Ovary (tissue), 9 donors: ENCODE data around the gene COL25A1. TPM values are rescaled to one million over a fixed set of nuclear protein-coding genes. Genes with fewer than 3 reads are reported as not detected.
"Not testable (repeated sequence)": the region's sequence is repeated elsewhere in the genome, so short reads cannot be mapped to it uniquely, and the experiment has no call there.

ENCODE experiments used
- DNase-seq, 5 donors: peaks; one replicate each; pipeline ENCODE4 v3.0.0-alpha.2; 2019 to 2020
- H3K27ac ChIP-seq, 2 donors: fragments of 200-600 bp; one replicate each; pipeline versions ENCODE4 v1.5.1 to v1.8.0; 2019 to 2022
- H3K27me3 ChIP-seq: fragments of 200-600 bp; one replicate; pipeline ENCODE4 v1.8.0; 2022
- H3K36me3 ChIP-seq: fragments of 200-600 bp; sonication (generic); one replicate; pipeline ENCODE4 v1.5.1; 2019
- H3K4me1 ChIP-seq: one replicate; pipeline ENCODE4 v1.8.1; 2013; ENCODE audit warnings: mild to moderate bottlenecking, moderate library complexity; ENCODE audit not compliant: insufficient read depth
- H3K4me3 ChIP-seq: fragments of 200-600 bp; sonication (generic); one replicate; pipeline ENCODE4 v1.5.1; 2017
- H3K9me3 ChIP-seq, 2 donors: fragments of 200-600 bp in 1 of 2; sonication (generic) in 1 of 2; one replicate each; pipeline versions ENCODE4 v1.5.1 to v1.8.1; 2013 to 2019; ENCODE audit warnings: mild to moderate bottlenecking in 1 of 2, moderate library complexity in 1 of 2
- EP300 ChIP-seq: sonication (generic); formaldehyde crosslinking; IDR thresholded peaks from one replicate; pipeline ENCODE4 v1.6.1; 2017; ENCODE audit warnings: antibody characterized with exemption
- POLR2A ChIP-seq: fragments of 450-650 bp; IDR thresholded peaks from one replicate; pipeline ENCODE4 v1.6.1; 2017; ENCODE audit warnings: antibody characterized with exemption, mild to moderate bottlenecking, moderate library complexity
- WGBS, 3 donors: extraction: QIAGEN DNeasy Blood & Tissue Kit in 1 of 3; methylation state at CpG; one replicate each; pipeline versions ENCODE4 v1.1.5 to v1.1.7; 2013 to 2017; 5-methylcytosine and 5-hydroxymethylcytosine counted together
- intact Hi-C, 4 donors: fragments of 100-400 bp; cut with DNase I; formaldehyde crosslinking; loops; one replicate each; pipeline versions ENCODE4 v1.11.0 to v1.15.1; 2022 to 2023
- polyA plus RNA-seq, 2 donors: library from polyadenylated mRNA; stranded (reverse); fragments of 200-250 nt in 1 of 2; fragments of 350-450 nt in 1 of 2; fragmentation: Illumina TruSeq in 1 of 2; extraction: RNeasy Lipid Tissue Mini Kit (QIAGEN cat#74804) in 1 of 2; gene quantifications; one replicate each; pipeline ENCODE4 v1.2.3, GENCODE V29; 2013 to 2014
- total RNA-seq, 7 donors: library from RNA; depleted of rRNA in 2 of 7; stranded (reverse); fragments of >200 nt in 2 of 7; fragmentation: NEBNext Ultra II Directional in 3 of 7; extraction: Animal tissue kit (Norgen Biotek cat#: 25700) in 3 of 7; gene quantifications; one replicate each; pipeline versions ENCODE4 v1.1.0 to v1.2.4, GENCODE V29; 2016 to 2023
- TF ChIP-seq, protein P1 (sequence below), 3 donors: fragments of 450-650 bp in 2 of 3; fragments of 200-600 bp in 1 of 3; IDR thresholded peaks; one replicate each; pipeline versions ENCODE4 v1.5.1 to v1.8.0; 2016 to 2022; ENCODE audit warnings: antibody characterized with exemption in 3 of 3, mild to moderate bottlenecking in 1 of 3
- donor health status: DM: no; HTN: no; CAD: no; lungs with moderate emphysema.
- donor health status: DM: no; HTN: no; CAD: no.
- donor health status: Bipolar disorder and iron deficiency.
- donor health status: DM: yes; HTN: yes; CAD: no.
- donor health status: DM: no; HTN: no; CAD: no.
- donor health status: DM: yes; HTN: yes; CAD: no.

The COL25A1 gene
- total and polyA plus RNA-seq, 9 donors: 0.25 to 3.2 (median 0.77) TPM

GRCh38 chr4:109077505-109077904 lies 225.0 kb downstream of the COL25A1 start:
- Histone ChIP-seq H3K27ac (no peak overlapping the region), H3K9me3 (no peaks in the 10 kb centered on the region), H3K4me1 (no peaks in the 10 kb centered on the region), H3K27me3 (no peaks in the 10 kb centered on the region), H3K36me3 (no peaks in the 10 kb centered on the region), H3K4me3 (no peak overlapping the region)
- intact Hi-C loops: no loop called here
- no peak for TF ChIP-seq EP300
- no peak for DNase-seq
- WGBS, 3 donors: 85 to 96% (median 87%) methylated on average over 3 of the region's 3 CpGs

DNA sequence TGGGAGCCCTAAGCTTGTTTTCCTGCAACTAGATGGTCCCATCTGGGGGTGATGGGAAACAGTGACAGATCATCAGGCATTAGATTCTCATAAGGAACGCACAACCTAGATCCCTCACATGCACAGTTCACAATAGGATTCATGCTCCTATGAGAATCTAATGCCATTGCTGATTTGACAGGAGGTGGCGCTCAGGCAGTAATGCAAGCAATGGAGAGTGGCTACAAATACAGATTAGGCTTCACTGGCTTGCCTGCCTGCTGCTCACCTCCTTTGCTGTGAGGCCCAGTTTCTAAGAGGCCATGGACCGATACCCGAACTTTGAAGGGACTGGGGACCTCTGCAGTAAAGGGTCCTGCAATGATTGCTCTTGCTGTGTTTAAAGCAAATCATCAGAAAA lies 225.7 kb downstream of the COL25A1 start:
- intact Hi-C loops, H3K4me1 ChIP-seq, H3K27ac ChIP-seq, H3K27me3 ChIP-seq, H3K9me3 ChIP-seq, H3K4me3 ChIP-seq, DNase-seq, H3K36me3 ChIP-seq: not testable (repeated sequence)
- WGBS, 3 donors: 97 to 98% (median 98%) methylated on average over 4 of the region's 4 CpGs

DNA sequence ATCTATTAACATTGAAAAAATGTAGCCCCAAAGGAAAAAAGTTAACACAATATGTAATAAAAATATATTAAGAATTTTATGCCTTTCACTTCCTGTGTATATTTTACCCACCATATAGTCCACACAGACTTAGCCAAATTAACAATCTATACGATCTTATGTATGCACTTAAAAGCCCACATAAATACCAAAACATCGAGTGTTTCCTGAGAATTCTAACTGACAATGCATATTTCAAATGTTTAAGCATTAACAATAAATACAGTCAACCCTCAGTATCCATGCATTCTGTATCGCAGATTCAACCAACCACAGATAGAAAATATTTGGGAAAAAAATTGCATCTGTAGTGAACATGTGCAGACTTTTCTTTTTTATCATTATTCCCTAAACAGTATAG lies 226.8 kb downstream of the COL25A1 start:
- TF ChIP-seq, protein P1, sequence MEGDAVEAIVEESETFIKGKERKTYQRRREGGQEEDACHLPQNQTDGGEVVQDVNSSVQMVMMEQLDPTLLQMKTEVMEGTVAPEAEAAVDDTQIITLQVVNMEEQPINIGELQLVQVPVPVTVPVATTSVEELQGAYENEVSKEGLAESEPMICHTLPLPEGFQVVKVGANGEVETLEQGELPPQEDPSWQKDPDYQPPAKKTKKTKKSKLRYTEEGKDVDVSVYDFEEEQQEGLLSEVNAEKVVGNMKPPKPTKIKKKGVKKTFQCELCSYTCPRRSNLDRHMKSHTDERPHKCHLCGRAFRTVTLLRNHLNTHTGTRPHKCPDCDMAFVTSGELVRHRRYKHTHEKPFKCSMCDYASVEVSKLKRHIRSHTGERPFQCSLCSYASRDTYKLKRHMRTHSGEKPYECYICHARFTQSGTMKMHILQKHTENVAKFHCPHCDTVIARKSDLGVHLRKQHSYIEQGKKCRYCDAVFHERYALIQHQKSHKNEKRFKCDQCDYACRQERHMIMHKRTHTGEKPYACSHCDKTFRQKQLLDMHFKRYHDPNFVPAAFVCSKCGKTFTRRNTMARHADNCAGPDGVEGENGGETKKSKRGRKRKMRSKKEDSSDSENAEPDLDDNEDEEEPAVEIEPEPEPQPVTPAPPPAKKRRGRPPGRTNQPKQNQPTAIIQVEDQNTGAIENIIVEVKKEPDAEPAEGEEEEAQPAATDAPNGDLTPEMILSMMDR (IDR thresholded peaks at IDR 0.05): no peak
- TF ChIP-seq POLR2A: no peak
- no peak for TF ChIP-seq EP300
- Histone ChIP-seq H3K27me3 (no peaks in the 10 kb centered on the region), H3K4me3 (no peak overlapping the region), H3K27ac (no peak overlapping the region), H3K36me3 (no peaks in the 10 kb centered on the region), H3K9me3 (no peaks in the 10 kb centered on the region), H3K4me1 (no peaks in the 10 kb centered on the region)
- intact Hi-C loops: no loop called here
- DNase-seq: no peak
- WGBS, 3 donors: 92 to 94% (median 92%) methylated on average over 3 of the region's 3 CpGs

GRCh38 chr4:109072595-109072994 lies 229.9 kb downstream of the COL25A1 start:
- Histone ChIP-seq H3K36me3 (no peaks in the 10 kb centered on the region), H3K9me3 (no peaks in the 10 kb centered on the region), H3K27me3 (no peaks in the 10 kb centered on the region), H3K4me1 (peaks cover 2% of the 10 kb centered on the region), H3K4me3 (no peak overlapping the region), H3K27ac (no peak overlapping the region)
- intact Hi-C loops: no loop called here
- DNase-seq: no peak
- TF ChIP-seq, protein P1 (IDR thresholded peaks at IDR 0.05): no peak
- TF ChIP-seq EP300 (no peak), POLR2A (no peak)
- WGBS, 3 donors: 82 to 94% (median 88%) methylated on average over 2 of the region's 2 CpGs

DNA sequence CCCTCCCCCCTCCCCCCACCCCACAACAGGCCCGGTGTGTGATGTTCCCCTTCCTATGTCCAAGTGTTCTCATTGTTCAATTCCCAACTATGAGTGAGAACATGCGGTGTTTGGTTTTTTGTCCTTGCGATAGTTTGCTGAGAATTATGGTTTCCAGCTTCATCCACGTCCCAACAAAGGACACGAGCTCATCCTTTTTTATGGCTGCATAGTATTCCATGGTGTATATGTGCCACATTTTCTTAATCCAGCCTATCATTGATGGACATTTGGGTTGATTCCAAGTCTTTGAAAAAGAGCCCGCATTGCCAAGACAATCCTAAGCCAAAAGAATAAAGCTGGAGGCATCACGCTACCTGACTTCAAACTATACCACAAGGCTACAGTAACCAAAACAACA lies 231.8 kb downstream of the COL25A1 start:
- intact Hi-C loops, H3K27ac ChIP-seq, H3K4me3 ChIP-seq, H3K9me3 ChIP-seq, H3K27me3 ChIP-seq, H3K36me3 ChIP-seq, DNase-seq, H3K4me1 ChIP-seq: not testable (repeated sequence)
- WGBS, 3 donors: 91 to 95% (median 93%) methylated on average over 7 of the region's 7 CpGs

- Histone ChIP-seq H3K9me3 (no peaks in the 10 kb centered on the region), H3K27ac (no peak overlapping the region), H3K27me3 (no peaks in the 10 kb centered on the region), H3K4me1 (peaks cover 2% of the 10 kb centered on the region), H3K4me3 (no peak overlapping the region), H3K36me3 (no peaks in the 10 kb centered on the region)
- 2 to 9% (median 8%) methylated on average over 4 of the region's 4 CpGs for WGBS, 3 donors
- TF ChIP-seq, protein P1 (IDR thresholded peaks at IDR 0.05): no peak
- no peak for TF ChIP-seq EP300
- TF ChIP-seq POLR2A: no peak
- DNase-seq: peak; percentile 18 to 36 (median 21)
- intact Hi-C loops: no loop called here
These were observed 234.8 kb downstream of the COL25A1 start for GRCh38 chr4:109067508-109068235.
